ENCODE measurements around the gene LANCL2.
A peak's percentile ranks its signal among the peaks of the same experiment; 100 is the strongest.
"Not testable (repeated sequence)": the region's sequence is repeated elsewhere in the genome, so short reads cannot be mapped to it uniquely, and the experiment has no call there.

The LANCL2 gene

DNA sequence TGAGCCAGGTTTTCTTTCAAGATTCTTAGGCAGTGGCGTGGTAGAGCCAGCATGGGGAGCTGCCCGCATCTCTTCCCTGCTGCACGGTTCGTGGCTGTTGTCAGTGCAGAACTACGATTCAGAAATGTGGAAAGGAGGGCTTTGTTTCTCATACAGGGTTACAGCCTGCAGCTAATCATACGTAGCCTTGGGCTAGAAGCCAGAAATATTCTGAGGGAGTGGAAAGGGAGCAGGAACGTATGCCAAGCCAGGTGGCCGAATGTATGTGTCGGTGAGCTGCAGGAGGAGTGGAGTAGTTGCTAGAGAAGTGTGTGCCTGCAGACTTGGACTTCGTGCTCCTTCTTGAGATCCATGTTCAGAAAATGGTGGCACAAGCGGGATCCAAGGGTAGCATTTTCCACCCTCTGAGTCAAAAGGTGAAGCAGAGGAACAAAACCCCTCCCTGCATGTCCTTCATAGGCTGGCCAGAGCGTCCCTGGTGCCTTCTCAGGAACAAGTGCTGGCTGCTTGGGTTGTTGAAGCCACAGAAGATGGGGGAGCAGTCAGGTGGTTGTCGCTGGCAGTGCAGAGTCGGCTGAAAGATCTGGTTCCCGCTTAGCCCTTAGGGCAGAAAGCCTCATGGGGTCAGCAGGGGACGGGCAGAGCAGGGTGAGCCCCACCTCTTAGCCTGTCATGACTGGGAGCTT, 40.9 kb downstream of the LANCL2 start:
- DNase-seq (ENCODE audit: low spot score), result no peak

DNA sequence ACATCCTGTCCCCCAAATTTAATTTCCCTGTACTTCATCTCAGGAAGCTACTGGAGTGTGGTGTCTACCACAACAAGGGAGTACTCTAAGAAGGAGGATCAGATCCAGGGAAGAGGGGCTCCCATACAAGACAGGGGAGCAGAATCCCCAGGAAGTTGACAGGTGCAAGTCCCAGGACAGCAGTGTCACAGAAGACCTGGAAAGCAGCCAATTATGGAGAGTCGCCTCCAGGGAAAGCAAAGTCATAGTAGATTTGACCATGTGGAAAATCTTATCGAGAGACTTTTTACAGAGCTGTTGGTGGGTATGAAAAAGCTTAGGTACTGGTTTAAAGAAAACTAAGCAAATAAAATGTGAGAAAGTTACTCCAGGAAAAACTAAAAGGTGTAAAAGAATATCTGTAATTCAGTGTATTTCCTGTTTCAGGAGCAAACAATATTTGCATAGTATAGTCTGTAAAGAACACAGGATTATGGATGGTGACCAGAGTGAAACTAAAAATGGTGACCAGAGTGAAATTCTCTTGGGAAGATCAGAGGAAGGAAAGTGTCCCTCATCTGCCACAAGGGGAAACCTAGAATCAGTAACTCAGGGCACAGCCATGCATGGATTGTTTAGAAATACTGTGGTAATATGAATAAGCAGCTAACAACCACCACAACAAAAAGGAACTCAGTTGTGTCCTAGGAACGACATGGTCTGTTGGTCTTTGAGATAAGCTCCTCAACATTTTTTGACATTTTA, 44.5 kb downstream of the LANCL2 start:
- DNase-seq (ENCODE audit: low spot score), result peak; percentile 61

DNA sequence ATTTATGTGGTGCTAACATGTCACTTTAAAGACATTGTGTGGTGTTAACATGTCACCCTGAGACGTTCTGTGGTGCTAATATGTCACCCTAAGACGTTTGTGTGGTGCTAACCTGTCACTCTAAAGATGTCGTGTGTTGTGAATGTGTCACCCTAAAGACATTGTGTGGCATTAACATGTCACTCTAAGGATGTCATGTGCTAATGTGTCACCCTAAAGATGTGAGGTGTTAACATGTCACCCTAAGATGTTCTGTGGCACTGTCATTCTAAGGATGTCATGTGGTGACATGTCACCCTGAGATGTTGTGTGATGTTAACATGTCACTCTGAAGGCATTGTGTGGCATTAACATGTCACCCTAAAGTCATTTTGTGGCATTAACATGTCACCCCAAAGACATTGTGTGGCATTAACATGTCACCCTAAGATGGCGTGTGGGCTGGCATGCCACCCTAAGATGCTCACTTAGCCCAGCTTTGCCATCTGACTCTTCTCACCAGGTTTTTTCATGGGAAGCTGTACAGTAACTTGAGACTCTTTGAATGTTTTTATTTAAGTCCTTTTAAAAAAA, 45.6 kb downstream of the LANCL2 start:
- DNase-seq (ENCODE audit: low spot score), result no peak

DNA sequence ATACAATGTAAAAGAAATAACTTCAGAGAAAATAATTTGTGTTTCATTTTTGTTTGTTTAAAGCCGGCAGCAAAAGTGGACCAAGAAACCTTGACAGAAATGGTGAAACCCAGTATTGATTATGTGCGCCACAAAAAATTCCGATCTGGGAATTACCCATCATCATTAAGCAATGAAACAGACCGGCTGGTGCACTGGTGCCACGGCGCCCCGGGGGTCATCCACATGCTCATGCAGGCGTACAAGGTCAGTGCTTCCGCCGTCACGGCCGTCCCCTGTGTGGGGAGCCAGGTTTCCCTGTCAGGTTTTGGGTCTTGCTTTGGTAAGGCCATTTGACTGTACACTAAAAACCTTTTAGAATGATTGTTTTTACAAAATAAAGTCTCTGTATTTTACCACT, 46.7 kb downstream of the LANCL2 start:
- no peak for DNase-seq (ENCODE audit: low spot score)

DNA sequence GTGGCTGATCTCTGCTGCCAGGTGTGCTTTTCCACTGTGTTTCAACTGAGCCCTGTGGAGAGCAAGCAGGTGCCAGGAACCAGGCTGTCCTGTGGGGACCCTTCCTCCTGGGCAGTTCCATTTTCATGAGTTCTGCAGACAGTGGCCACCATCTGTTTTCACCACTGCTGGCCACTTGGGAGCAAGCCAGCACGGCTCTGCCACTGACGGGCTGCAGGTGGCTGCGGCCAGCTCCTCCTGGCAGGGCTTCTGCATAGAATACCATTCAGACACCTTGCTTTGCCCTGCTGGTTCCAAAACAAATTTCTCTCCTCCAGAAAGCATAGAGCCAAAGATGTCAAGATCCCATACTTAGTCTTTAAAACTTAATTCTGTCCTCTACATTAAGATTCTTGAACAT, 48.3 kb downstream of the LANCL2 start:
- DNase-seq (ENCODE audit: low spot score), result no peak

DNA sequence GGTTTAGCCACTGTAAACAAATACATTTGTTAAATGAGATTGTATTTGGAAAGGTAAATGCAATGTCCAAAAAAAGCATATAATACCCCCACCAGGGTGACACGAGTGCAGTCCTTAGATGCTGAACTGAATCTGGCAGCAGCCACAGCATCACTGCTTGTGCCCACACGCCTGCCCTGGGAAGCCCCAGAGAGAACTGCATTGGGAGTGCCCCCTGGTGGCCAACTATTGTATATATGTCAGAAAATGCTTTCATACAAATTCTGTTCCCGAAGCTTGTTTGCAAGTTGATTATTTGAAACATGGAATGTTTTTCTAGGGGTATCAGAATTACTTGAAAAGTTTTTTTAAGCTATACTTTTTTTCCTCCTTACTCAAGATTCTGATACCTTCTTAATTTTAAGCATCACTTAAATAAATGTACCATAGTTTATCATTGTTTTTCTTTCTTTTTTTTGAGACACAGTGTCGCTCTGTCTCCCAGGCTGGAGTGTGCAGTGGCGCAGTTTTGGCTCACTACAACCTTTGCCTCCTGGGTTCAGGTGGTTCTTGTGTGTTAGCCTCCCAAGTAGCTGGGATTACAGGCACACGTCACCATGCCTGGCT, 50.1 kb downstream of the LANCL2 start:
- peak; percentile 85 for DNase-seq (ENCODE audit: low spot score)

DNA sequence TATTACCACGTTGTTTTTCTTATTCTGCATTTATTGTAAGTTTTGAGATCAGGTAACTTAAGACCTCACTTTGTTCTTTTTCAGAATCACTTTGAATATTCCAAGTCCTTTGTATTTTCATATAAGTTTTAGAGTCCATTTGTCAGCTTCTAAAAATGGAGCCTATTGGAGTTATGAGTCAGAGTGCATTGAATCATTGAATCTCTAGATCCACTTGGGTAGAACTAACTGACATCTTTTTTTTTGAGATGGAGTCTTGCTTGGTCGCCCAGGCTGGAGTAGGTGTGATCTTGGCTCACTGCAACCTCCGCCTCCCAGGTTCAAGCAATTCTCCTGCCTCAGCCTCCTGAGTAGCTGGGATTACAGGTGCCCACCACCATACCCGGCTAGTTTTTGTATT, 52.3 kb downstream of the LANCL2 start:
- not testable (repeated sequence) for DNase-seq (ENCODE audit: low spot score)

DNA sequence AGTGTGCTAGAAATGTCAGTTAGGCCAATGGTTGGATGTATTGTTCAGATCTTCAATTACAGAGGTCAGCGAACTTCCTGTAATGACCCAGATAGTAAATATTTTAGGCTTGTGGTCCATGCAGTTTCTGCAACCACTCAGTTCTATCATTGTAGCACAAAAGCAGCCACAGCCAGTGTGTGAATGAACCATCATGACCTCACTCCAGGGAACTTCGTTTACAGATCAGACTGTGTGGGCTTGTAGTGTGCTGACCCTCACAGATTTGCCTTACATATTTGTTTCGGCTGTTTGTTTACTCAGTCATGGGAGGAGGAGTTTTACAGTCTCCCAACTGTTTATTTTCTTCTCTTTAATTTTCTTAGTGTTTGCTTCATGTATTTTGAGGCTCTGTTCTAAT, 55.4 kb downstream of the LANCL2 start:
- peak; percentile 72 for DNase-seq (ENCODE audit: low spot score)

DNA sequence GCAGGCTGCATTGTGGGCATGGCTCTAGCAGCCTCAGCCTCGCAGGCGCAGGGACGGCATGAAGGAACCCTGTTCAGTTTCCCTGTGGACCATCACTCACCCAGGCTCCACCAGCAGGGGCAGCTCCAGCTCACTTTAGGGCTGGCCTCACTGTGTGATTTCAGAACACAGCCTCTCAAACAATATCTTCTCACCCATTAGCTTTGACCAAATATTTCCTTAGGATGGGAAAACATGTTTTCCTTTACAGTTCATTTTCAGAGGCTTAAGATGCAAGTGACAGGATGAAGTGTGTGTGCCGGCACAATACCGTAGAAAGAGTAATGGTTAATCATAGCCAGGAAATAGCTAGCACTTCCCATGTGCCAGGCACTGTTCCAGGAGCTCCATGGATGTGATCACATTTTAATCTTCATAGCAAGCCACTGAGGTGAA, 58.2 kb downstream of the LANCL2 start:
- DNase-seq (ENCODE audit: low spot score), result no peak

DNA sequence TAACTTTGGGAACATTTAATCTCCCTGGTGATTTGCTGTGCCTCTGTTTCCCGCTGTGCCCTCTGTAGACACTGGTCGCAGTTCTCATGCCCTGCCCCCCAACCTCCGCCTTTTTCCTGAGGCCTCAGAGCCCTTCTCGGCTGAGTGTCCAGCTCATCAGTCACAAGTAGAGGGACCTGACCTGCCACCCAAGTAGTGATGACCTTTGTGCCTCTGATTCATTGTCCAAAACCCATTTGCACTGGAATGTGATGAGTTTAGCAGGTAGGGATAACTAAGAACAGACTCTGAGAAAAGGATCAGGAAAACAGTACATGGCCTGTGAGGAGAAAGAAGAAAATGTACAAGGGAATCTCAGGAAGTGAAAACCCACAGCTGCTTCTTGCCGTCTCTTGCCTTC, 58.8 kb downstream of the LANCL2 start:
- no peak for DNase-seq (ENCODE audit: low spot score)

DNA sequence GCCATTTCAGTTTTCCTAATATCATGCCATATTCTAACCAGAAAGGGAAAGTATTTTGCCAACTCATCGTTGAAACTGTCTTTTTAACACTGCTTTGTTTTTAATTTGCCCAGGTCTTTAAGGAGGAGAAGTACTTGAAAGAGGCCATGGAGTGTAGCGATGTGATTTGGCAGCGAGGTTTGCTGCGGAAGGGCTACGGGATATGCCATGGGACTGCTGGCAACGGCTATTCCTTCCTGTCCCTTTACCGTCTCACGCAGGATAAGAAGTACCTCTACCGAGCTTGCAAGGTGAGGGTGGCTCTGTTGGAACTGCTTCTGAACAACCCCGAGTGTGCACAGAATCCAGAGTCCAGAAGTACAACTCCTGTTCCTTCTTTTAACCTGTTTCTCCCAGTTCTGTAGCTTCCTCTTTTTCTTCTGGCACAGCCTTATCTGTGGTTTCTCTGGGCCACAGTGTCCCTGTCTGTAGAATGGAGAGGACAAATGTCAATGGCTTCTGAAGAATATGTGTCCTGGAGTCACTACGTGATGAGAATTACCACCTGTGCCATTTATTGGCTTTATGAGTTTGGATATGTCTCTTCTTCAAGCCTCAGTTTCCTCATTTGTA, 60.1 kb downstream of the LANCL2 start:
- no peak for DNase-seq (ENCODE audit: low spot score)

DNA sequence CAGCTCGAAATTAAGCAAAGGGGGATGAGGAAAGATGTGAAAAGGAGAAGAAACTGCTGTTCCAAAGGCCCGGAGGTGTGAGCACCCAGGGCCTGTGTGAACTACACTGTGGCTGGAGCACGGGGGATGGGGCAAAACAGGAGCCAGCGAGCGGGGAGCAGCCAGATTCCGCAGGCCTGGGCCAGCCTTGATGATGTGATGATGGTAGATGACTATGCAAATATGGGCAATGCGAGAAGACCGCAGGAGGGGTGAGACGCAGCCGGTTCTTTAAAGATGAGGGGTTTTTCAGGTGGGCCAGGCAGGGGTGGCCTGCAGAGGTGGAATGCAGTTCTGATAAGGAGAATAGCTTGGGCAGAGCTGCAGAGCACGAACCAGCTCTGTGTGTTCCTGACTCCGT, 61.5 kb downstream of the LANCL2 start:
- DNase-seq (ENCODE audit: low spot score), result no peak

DNA sequence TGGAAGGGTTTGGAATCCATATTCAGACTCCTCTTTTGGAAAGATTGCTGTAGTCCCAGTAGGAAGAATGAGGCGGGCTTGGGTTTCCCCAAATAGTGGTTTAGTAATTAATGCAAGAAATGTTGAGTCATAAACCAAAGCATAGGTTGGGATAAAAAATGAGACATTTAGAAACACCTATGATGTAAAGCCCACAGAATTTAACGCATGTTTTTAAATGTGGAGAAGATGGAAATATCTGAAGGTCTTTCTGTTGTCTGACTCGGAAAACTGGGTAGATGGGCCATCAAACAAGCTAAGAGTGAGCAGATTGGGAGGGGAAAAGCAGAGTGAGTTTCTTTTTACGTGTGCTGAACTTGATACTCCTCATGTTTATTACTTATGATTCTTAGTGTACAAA, 62.2 kb downstream of the LANCL2 start:
- no peak for DNase-seq (ENCODE audit: low spot score)

DNA sequence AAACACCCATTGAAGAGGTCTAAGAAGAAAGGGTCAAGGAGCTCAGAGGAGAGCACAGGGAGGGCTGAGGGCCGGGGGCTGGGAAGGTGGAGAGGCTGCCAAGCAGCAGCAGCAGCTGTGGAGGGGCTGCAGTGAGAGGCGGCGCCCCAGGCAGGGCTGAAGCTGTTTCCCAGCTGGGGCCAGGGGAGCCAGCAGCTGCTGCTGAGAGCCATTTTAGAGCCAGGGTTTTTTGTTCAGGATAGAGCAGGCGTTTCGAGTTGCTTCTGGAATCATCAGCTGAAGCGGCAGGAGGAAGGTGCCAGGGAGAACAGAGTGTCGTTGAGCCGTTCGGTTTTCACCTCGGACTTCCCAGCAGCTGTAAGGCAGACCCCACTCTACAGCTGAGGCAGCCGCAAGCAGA, 62.7 kb downstream of the LANCL2 start:
- no peak for DNase-seq (ENCODE audit: low spot score)

DNA sequence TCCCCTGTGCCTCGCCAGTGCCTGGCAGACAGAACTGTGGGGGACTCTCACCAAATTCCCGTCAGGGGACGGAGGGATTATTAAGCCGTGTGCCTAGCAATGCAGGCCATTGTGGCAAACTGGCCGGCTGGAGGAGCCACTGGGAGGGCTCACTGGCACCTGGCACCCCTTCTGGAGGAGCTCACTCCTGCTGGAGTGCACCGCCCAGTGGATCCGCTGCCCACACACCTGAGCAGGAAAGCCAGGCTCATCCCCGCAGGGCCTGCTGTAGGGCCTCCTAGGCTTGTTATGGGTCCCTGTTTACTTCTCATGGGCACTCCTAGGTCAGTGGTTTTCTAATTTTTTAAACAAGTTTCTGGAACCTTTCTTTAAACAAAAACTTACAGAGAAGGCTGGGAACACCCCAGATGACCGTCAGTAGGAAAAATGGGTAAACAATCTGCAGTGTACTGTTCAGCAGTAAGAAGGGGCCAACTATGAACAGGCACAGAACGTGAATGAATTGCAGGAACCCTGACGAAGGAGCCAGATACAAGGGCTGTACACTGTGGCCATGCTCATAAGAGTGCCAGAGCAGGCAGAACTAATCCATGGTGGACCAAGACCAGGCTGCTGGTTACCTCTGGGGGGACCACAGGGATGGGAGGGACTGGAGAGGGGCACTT, 64.8 kb downstream of the LANCL2 start:
- DNase-seq (ENCODE audit: low spot score), result no peak

DNA sequence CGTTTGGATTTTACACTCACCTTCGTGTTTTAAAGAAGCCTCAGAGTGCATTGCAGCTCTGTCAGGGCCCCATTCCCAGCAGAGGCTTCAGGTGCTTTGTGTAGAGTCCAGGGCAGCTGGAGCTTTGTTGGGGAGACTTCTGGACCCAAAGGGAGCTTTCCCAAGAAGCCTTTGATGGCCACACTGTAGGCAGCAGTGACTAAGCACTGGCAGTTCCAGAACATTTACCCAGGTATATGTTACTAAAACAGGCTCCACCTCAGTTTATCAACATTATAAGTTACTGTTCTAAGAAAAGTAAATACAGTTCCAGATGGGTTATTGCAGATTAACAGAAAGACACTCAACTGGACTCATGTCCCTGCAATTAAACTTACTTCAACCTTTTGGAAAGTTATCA, 66.8 kb downstream of the LANCL2 start:
- DNase-seq (ENCODE audit: low spot score), result no peak

DNA sequence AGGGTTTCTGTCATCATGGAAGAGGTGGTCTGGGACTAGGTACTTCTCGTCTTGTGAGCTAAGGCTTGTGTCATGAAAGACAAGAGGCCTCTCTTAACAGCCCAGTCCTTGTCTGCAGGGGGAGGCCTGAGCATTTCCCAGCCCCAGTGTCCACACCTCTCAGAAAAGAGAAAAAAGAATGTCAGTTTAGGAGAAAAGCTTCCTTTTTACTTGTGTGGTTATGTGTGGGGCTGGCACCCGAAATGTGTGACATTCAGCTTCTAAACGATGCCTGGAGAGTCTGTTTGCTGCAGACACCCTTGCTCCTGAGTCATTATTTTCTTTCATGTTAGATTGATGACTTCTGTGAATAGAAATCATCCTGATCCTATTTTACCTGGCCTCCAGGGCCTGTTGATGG, 67.4 kb downstream of the LANCL2 start:
- DNase-seq (ENCODE audit: low spot score), result no peak

DNA sequence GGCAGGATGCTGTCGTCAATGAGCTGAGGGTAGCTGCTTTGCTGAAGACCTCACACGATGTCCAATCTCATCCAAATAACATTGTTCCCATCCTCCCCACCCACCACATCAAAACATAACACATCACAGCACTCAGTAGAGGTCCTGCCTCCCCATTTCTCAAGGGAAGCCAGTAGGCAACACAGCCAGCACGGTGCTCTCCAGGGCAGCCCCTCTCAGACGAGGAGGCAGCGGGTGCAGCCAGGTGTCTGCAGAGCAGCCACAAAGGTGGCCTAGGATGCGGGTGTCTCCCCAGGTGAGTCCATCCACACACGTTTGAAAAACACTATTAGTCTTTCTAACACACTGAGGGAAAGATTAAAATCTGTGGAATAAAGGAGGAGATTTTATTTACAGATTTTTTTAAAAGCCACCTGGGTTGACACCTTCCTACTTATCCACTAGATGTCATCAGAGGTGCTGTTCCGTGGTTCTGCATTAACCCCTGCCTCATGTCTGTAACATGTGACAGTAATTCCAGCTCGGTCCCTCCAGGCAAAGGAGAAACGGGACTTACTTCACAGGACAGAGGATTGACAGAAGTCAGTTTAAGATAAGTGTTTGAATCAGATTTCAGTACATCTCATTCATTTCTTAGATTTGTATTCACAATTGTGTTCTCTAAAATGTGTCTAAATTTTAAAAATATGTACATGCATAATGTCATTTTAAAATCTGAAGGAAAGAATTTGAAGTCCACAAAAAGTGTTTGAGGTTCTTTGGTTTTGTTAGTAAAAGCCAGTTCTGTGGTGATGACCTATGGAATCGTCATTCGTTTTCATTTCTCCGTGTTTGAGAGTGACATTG, 68.0 kb downstream of the LANCL2 start:
- DNase-seq (ENCODE audit: low spot score), result peak; percentile 87

DNA sequence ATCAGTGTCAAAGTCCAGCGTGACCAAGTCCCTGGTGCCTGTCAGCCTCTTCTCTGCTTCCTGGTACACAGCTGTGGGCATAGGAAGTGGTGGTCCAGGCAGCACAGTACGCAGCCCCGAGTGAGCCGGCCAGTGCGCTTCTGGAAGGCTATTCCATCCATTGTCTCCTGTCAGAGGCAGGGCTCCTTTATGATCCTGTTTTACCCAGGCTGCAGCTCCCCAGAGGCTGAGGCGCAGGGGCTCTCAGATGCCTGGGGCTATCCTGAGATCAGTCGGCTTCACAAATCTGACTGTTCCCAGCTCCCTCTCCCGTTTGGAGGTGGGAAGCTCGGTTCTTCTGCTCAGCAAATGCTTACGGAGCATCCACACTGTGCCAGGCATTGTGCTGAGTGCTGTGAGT, 70.3 kb downstream of the LANCL2 start:
- no peak for DNase-seq (ENCODE audit: low spot score)

DNA sequence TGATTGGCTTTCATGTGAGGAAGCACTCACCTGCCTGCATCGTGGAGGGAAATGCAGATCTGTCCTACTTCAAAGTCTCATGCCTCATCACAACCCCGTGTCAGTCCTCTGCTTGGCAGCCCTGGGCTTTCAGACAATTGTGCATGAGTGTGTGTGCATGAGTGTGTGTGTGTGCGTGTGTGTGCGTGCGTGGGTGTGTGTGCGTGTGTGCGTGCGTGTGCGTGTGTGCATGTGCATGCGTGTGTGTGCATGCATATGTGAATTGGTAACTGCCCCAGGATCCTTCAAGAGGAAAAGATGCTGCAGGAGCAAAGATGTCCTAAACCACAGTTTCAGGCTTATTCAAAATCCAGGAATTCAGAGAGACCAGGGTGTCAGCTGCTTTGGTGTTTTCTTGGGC, 71.3 kb downstream of the LANCL2 start:
- DNase-seq (ENCODE audit: low spot score), result no peak

DNA sequence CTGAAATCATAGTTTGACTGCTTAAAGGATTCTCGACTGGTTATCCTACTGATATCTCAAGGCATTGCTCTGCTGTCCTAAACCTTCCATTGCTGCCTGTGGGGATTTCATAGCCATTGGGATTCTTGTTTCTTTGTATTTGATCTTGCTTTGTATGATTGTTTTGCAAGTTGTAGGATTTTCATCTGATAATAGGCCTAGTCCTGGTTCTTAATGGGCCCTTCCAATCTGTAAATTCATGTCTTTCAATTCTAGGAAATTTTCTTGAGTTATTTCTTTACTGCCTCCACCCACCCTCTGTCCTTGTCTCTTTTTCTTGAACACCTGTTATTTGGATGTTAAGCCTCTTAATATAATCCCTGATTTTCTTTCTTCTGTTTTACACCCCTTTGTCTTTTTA, 72.2 kb downstream of the LANCL2 start:
- no peak for DNase-seq (ENCODE audit: low spot score)

Data from SW480 (cell line).